Gastroesophageal sphincter (tissue), 3 donors: ENCODE results near the gene CYP2D6.

Experiments
- EP300 ChIP-seq: sonication (generic); formaldehyde crosslinking; IDR thresholded peaks from one replicate; pipeline ENCODE4 v1.6.1; 2017; ENCODE audit warnings: antibody characterized with exemption, mild to moderate bottlenecking
- POLR2A ChIP-seq, 2 donors: fragments of 450-650 bp; IDR thresholded peaks; one replicate each; pipeline ENCODE4 v1.6.1; 2017; ENCODE audit warnings: antibody characterized with exemption in 2 of 2, mild to moderate bottlenecking in 2 of 2, moderate library complexity in 1 of 2
- TF ChIP-seq, protein P1 (sequence below), 4 experiments: fragments of 200-600 bp in 2 of 4; fragments of 450-650 bp in 2 of 4; sonication (generic) in 1 of 4; IDR thresholded peaks; one replicate each; pipeline ENCODE4 v1.5.1; 2017 to 2019; ENCODE audit warnings: antibody characterized with exemption in 4 of 4, mild to moderate bottlenecking in 2 of 4, moderate library complexity in 2 of 4

DNA sequence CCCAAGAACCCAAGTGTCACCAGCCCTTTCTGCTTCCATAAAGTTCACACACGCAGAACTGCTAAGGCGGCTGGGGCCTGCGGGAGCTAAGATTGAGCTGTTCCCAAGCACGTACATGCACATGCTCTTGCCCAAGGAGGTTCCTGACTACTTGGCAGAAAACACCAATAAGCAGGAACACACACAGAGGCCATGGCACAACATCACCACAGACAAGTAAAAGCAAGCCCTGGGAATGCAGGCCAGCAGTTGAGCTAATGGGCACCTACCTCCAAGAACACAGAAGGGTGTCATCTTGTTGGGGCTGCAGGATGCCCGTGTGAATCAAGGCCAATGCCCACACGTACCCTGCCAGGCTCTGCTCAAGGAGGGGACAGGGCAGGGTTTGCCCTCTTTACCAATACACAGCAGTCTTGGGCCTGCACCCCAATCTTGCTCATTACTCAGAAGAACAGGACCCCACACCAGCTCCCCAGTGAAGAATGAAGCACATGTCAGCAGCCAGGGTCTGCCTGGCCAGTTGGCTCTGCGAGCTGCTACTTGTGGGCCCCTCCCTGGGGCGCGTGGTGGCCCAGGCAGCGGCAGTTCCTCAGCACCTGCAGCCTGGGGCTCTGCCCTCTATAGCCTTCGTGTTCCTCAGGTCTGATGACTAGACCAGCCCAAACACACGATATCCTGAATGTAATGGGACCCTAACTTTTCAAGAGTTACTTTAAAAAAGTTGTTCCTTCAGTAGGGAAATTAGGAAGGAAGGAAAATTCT is 32.3 kb upstream of the CYP2D6 start:
- TF ChIP-seq, protein P1, sequence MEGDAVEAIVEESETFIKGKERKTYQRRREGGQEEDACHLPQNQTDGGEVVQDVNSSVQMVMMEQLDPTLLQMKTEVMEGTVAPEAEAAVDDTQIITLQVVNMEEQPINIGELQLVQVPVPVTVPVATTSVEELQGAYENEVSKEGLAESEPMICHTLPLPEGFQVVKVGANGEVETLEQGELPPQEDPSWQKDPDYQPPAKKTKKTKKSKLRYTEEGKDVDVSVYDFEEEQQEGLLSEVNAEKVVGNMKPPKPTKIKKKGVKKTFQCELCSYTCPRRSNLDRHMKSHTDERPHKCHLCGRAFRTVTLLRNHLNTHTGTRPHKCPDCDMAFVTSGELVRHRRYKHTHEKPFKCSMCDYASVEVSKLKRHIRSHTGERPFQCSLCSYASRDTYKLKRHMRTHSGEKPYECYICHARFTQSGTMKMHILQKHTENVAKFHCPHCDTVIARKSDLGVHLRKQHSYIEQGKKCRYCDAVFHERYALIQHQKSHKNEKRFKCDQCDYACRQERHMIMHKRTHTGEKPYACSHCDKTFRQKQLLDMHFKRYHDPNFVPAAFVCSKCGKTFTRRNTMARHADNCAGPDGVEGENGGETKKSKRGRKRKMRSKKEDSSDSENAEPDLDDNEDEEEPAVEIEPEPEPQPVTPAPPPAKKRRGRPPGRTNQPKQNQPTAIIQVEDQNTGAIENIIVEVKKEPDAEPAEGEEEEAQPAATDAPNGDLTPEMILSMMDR (IDR thresholded peaks at IDR 0.05), result no peak
- TF ChIP-seq POLR2A (IDR thresholded peaks at IDR 0.05) (no peak), EP300 (no peak)
